ENCODE data around the gene TEKT5. TPM values are rescaled to one million over a fixed set of nuclear protein-coding genes. Genes with fewer than 3 reads are reported as not detected.

Gene TEKT5
- total RNA-seq (2022): not detected in 2 replicates
- Bru-seq, nascent RNA: percentile 15 among the genes with signal in this experiment
- BruChase-seq, experiment 1, labeled RNA remaining after a 2-hour chase: percentile 14 among the genes with signal in this experiment
- percentile 14 among the genes with signal in this experiment for BruChase-seq, experiment 2, labeled RNA remaining after a 6-hour chase
- long read RNA-seq: 0 reads

DNA sequence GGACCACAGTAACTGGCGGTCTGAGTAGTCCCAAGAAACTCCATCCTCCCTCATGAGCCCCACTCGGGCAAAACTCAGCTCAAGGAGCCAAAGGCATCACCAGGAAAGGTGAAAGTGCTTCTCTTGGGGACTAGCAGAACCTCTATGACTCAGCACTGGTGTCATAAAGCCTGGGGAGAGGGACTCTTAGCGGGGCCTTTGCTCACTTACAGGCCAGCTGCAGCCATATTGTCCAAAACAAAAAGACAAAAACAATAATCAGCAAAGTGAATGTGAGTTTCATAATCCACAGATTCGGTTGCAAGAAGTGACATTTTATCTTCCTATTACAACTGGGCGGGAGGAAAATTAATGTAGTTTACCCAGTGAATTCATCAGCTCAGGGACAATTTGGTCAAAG is at the start of gene TEKT5:
TEKT5 (minus strand) TSS at position 101 of the 400 bp plus-strand sequence; CDS start at position 44, 57 bp downstream.
- H3K27ac Mint-ChIP-seq (ENCODE audit: unreplicated experiment): no peak within 1 kb of the TSS
- ChIA-PET CTCF (no interaction called here), POLR2A (no interaction called here)
- Histone ChIP-seq H3K4me1 (no peaks in the 10 kb centered on the region), H3K9me3 (no peaks in the 10 kb centered on the region), H3K27me3 (replicated peaks; ENCODE audit: control insufficient read depth, insufficient read depth, low read length) (no peaks in the 10 kb centered on the region), H3K36me3 (ENCODE audit: control insufficient read depth, insufficient read depth, low read length) (no peaks in the 10 kb centered on the region), H3K4me3 (ENCODE audit: low read depth, low read length) (no peak within 1 kb of the TSS)
- H3K4me3 Mint-ChIP-seq (ENCODE audit: unreplicated experiment): no peak within 1 kb of the TSS
- H3K4me1 Mint-ChIP-seq (ENCODE audit: low read depth, unreplicated experiment): no peaks in the 10 kb centered on the region
- no peak for TF ChIP-seq CTCF (IDR thresholded peaks at IDR 0.05; ENCODE audit: insufficient read depth in 1 of 2, low read depth in 1 of 2, low read length in 1 of 2, severe bottlenecking in 1 of 2, unreplicated experiment in 1 of 2)
- H3K27me3 Mint-ChIP-seq (ENCODE audit: insufficient read depth, unreplicated experiment): no peaks in the 10 kb centered on the region
- H3K9me3 Mint-ChIP-seq (ENCODE audit: unreplicated experiment): no peaks in the 10 kb centered on the region
- H3K36me3 Mint-ChIP-seq (ENCODE audit: insufficient read depth, unreplicated experiment): no peaks in the 10 kb centered on the region
- no peak for DNase-seq
- intact Hi-C loops (cut with micrococcal nuclease; ENCODE audit: unreplicated experiment): no loop called here
- BruUV-seq (replicated peaks): no TSS peak

DNA sequence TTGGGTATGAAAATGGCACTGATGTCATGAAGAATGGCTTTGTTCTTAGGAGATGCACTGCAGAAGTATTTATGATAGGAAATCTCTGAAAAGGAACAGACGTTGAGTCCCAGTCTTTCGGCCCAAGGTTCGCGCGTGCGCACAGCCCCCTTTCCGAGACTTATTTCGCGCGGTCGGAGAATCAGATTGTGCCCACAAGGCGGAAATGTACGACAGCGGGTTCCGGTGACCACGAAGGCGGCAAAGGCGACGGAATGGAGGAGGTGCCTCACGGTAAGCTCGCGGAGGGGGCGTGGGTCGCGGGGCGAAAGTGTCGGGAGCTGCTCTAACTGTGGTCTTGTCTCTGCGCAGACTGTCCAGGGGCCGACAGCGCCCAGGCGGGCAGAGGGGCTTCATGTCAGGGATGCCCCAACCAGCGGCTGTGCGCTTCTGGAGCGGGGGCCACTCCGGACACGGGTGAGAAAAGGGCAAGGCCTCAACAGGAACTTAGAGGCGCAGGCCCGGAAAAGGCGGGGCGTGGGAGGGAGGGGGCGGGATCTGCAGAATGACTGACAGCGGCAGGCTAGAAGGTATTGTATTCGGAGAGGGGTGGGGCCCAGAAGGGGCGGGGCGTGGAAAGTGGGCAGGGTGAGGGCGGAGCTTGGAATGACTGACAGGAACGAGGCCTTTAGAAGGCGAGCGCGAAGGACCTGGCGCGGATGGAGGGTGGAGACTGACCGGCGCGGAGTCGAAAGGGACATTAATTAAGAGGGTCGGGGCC is 49.1 kb upstream of the TEKT5 start, which contains the start of gene NUBP1:
NUBP1 (plus strand) TSS at position 233 of the 760 bp plus-strand sequence; CDS start at position 255, 22 bp downstream.
- H3K27me3 ChIP-seq (replicated peaks; ENCODE audit: control insufficient read depth, insufficient read depth, low read length): no peaks in the 10 kb centered on the region
- no peaks in the 10 kb centered on the region for H3K9me3 Mint-ChIP-seq (ENCODE audit: unreplicated experiment)
- H3K4me3 ChIP-seq (ENCODE audit: low read depth, low read length): peak within 1 kb of the TSS; percentile 85
- H3K27ac Mint-ChIP-seq (ENCODE audit: unreplicated experiment): peak within 1 kb of the TSS; percentile 97
- POLR2A ChIA-PET: interaction anchor here (0.6 to 1.3 kb wide), 6 partner anchors 9 to 1941 kb away, joined by 3 to 7 read pairs (median 4); partner anchors contain the start of gene DEXI
- peaks cover 9% of the 10 kb centered on the region for H3K36me3 Mint-ChIP-seq (ENCODE audit: insufficient read depth, unreplicated experiment)
- peaks cover 12% of the 10 kb centered on the region for H3K4me1 Mint-ChIP-seq (ENCODE audit: low read depth, unreplicated experiment)
- no peaks in the 10 kb centered on the region for H3K4me1 ChIP-seq
- H3K36me3 ChIP-seq (ENCODE audit: control insufficient read depth, insufficient read depth, low read length): no peaks in the 10 kb centered on the region; the same call in 1 of the 2 replicates
- intact Hi-C loops (cut with micrococcal nuclease; ENCODE audit: unreplicated experiment): loop anchor here (1.0 kb wide), 1 partner anchor 175 kb away; no protein-coding TSS in a partner anchor
- no peaks in the 10 kb centered on the region for H3K9me3 ChIP-seq
- CTCF ChIA-PET: interaction anchor here (0.6 to 1.7 kb wide), 7 partner anchors 175 to 697 kb away, joined by 3 to 14 read pairs (median 4); partner anchors contain the start of gene DEXI
- H3K27me3 Mint-ChIP-seq (ENCODE audit: insufficient read depth, unreplicated experiment): no peaks in the 10 kb centered on the region
- DNase-seq: peak; percentile 97 to 99
- no peak for TF ChIP-seq CTCF (IDR thresholded peaks at IDR 0.05; ENCODE audit: insufficient read depth in 1 of 2, low read depth in 1 of 2, low read length in 1 of 2, severe bottlenecking in 1 of 2, unreplicated experiment in 1 of 2)
- H3K4me3 Mint-ChIP-seq (ENCODE audit: unreplicated experiment): peak within 1 kb of the TSS; percentile 89
- BruUV-seq (replicated peaks): TSS peak; percentile 77

DNA sequence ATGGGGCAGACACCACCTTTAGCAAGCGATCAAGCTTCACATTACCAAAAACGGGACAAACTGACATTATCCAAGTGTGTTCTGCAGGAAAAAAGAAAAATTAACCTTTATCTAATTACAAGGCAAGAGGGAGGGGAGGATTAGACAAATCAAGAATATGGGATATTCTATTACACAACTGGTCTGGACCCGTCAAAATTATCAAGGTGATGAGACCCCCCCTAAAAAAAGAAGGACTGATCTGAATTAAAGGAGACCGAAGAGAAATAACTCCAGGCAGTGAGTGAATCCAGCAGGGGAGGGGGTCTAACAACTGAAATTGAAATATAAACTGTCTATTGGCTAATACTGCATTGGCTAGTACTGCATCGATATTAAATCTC is 48.5 kb upstream of the TEKT5 start:
- H3K36me3 Mint-ChIP-seq (ENCODE audit: insufficient read depth, unreplicated experiment): peaks cover 9% of the 10 kb centered on the region
- H3K36me3 ChIP-seq (ENCODE audit: control insufficient read depth, insufficient read depth, low read length): no peaks in the 10 kb centered on the region; the same call in 1 of the 2 replicates
- peaks cover 12% of the 10 kb centered on the region for H3K4me1 Mint-ChIP-seq (ENCODE audit: low read depth, unreplicated experiment)
- intact Hi-C loops (cut with micrococcal nuclease; ENCODE audit: unreplicated experiment): no loop called here
- peak overlapping the region; percentile 85 for H3K4me3 ChIP-seq (ENCODE audit: low read depth, low read length)
- POLR2A ChIA-PET: interaction anchor here (0.7 kb wide), 1 partner anchor 1940 kb away, joined by 4 read pairs; no protein-coding TSS in a partner anchor
- DNase-seq: no peak
- CTCF ChIA-PET: interaction anchor here (1.2 to 1.7 kb wide), 2 partner anchors 175 to 228 kb away, joined by 4 to 14 read pairs; no protein-coding TSS in a partner anchor
- H3K27ac Mint-ChIP-seq (ENCODE audit: unreplicated experiment): peak overlapping the region; percentile 97
- H3K4me1 ChIP-seq: 0 out of 2 replicates have a peak, but pooled peaks cover 4% of the 10 kb centered on the region
- peak overlapping the region; percentile 89 for H3K4me3 Mint-ChIP-seq (ENCODE audit: unreplicated experiment)
- no peaks in the 10 kb centered on the region for H3K27me3 ChIP-seq (replicated peaks; ENCODE audit: control insufficient read depth, insufficient read depth, low read length)
- no peak for TF ChIP-seq CTCF (IDR thresholded peaks at IDR 0.05; ENCODE audit: insufficient read depth in 1 of 2, low read depth in 1 of 2, low read length in 1 of 2, severe bottlenecking in 1 of 2, unreplicated experiment in 1 of 2)
- BruUV-seq (replicated peaks): no TSS peak
- H3K9me3 Mint-ChIP-seq (ENCODE audit: unreplicated experiment): no peaks in the 10 kb centered on the region
- no peaks in the 10 kb centered on the region for H3K9me3 ChIP-seq
- H3K27me3 Mint-ChIP-seq (ENCODE audit: insufficient read depth, unreplicated experiment): no peaks in the 10 kb centered on the region

All from Caco-2 (cell line).